Stimulated activated CD4-positive, alpha-beta T cell treated with anti-CD3 and anti-CD28 coated beads, Interleukin-12 subunit alpha, Interleukin-12 subunit beta, amount 100 ng/mL, for 24 hours (primary cell): ENCODE data around the gene EFEMP1.
"Not testable (repeated sequence)": the region's sequence is repeated elsewhere in the genome, so short reads cannot be mapped to it uniquely, and the experiment has no call there.

Experiments
- DNase-seq, 2 experiments: peaks; one replicate each; pipeline ENCODE4 v3.0.0-alpha.2; 2020; ENCODE audit warnings: low read depth in 2 of 2

The EFEMP1 gene

GRCh38 chr2:55865096-55865835 is 58.3 kb downstream of the EFEMP1 start:
- no peak for DNase-seq

DNA sequence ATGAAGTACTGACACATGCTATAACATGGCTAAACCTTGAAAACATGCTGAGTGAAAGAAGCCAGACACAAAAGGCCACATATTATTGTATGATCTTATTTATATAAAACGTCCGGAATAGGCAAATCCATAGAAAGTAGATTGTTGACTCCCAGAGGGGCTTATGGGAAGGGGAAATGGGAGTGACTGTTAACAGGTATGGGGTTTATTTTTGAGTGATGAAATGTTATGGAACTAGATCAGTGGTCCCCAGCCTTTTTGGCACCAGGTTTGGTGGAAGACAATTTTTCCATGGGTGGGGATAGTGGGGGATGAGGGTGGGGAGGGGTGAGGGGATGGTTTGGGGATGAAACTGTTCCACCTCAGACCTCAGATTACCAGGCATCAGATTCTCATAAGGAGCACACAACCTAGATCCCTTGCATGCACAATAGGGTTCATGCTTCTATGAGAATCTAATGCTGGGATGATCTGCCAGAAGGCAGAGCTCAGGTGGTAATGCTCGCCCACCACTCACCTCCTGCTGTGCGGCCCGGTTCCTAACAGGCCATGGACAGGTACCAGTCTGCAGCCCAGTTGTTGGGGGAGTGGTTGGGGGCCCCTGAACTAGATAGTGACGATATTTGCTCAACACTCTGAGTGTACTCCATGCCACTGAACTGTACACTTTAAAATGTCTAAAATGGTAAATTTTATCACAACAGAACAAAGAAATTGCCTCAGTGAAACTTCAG is 59.1 kb downstream of the EFEMP1 start:
- DNase-seq, result no peak

- no peak for DNase-seq
Measured at GRCh38 chr2:55862673-55863390, 60.8 kb downstream of the EFEMP1 start.

GRCh38 chr2:55862246-55862645 is 61.3 kb downstream of the EFEMP1 start:
- no peak for DNase-seq

DNA sequence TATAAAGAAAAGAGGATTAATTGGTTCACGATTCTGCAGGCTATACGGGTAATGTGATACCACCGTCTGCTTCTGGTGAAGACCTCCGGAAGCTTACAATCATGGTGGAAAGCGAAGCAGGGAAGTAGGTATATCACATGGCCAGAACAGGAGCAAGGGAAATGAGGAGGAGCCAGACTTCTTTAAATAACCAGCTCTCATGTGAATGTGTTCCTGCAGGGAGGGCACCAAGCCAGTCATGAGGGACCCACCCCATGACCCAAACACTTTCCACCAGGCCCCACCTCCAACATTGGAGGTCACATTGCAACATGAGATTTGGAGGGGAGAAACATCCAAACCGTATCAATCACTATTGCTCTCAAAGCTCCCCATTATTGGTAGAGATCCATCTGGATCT is 61.8 kb downstream of the EFEMP1 start:
- DNase-seq, result no peak

- DNase-seq, result no peak
Measured at GRCh38 chr2:55860832-55861231, 62.8 kb downstream of the EFEMP1 start.

DNA sequence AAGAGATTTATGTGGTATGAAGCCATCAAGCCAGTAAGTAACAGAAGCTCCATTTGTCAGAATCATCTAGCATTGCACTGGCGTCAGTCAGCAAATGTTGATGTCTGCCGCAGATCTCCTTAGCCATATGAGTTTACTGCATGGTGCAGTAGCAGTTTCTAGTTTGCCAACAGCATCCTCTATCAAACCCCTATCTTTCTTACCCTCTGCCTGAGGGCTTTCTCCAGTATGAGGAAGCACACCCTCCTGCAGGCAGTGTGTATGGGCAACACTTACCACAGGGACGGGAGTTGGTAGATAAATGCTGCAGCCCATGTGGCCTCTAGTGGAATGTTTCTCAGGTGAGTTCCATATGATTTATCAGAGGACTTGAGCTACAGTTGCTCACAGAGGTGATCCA is 63.7 kb downstream of the EFEMP1 start:
- no peak for DNase-seq

DNA sequence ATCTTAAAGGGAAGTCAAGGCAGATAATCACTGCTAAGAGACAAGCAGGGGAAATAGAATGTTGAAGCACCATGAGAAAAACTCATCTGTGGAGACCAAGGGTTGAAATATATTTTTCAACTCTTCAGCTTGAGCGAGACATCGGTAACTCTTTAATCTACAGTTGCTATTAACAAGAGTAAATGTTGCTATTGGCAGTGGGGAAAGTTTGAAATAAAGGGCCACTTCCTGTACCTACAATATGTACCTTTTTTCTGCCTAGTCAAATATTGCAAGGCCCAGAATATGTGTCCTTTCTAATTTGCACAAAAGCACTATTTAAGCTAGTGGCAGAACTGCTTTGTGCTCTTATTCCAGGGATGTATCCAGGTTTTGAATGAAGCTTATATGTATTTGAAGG is 65.8 kb downstream of the EFEMP1 start:
- no peak for DNase-seq

- no peak for DNase-seq
Measured at GRCh38 chr2:55856936-55857335, 66.6 kb downstream of the EFEMP1 start.

DNA sequence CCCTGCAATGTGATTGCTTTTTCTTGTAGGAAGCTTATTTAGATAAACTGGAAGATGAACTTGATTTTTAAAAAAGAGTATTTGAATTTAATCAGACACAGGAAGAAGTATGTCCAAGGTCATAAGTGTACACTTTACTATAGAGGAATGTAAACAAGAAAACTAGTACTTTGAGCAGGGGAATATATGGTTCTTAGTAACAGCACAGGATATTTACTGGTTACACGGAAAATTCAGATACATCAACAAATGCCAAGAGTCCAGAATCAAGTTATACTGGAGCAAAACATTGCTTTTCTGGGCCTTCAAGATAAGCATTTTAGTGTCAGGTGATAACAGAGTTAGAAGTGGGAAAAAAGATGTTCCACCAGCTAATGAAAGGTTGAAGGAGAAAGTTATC is 75.5 kb downstream of the EFEMP1 start:
- no peak for DNase-seq

GRCh38 chr2:55846426-55846825 is 77.2 kb downstream of the EFEMP1 start:
- DNase-seq, result no peak

DNA sequence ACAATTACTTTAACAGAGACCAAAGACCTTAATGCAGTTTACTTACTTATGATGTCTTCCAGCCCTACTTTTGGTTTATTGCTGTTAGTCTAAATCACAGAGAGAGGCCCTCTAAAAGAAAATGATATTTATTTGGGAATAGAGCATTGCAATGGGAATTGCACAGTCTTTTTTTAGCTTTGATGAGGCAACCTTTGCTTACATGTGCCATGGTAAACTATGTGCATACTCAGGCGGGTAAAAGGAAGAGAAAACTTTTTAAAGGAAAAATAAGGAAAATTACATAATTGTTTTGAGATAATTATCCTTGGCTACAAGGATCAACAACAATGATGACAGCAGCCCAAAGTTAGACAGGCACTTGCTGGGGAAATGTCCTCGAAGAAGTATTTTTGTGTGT is 78.6 kb downstream of the EFEMP1 start:
- no peak for DNase-seq

DNA sequence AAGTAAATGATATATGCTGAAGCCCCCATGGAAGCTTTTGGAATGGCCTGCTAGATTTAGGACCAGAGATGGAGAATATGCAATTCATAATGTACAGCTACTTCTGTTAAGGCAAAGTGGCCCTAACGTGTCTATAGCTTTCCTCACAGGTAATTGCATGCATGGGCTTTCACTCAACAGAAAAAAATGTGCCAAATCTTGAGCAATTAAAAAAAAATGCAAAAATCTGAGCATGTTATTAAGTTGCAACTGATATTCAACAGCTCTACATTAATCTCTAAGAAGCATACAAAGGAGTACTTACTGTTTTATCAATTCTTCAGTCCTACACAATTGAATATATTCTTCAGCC is 79.6 kb downstream of the EFEMP1 start:
- no peak for DNase-seq

- no peak for DNase-seq
Measured at GRCh38 chr2:55843096-55843993, 80.2 kb downstream of the EFEMP1 start.

DNA sequence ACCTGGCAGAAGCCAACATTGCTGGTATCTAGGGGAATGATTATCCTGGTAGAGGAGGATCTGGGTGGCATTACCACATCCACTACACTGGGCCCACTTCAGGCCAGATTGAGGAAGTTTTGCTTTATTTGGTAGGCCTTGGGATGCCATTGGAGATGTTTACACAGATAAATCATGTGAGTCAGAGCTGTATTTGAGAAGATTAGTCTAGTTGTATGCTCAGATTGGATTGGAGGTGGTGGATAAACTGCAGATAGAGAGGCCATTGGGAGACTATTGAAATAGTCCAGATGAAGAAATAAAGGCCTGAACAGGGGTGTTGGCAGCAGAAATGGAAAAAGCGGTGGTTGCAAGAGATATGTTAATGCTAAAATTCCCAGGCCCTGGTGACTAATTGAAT is 81.5 kb downstream of the EFEMP1 start:
- DNase-seq, result no peak

- no peak for DNase-seq
Measured at GRCh38 chr2:55840460-55840859, 83.1 kb downstream of the EFEMP1 start.

GRCh38 chr2:55839182-55839819 is 84.3 kb downstream of the EFEMP1 start:
- no peak for DNase-seq

- no peak for DNase-seq
Measured at GRCh38 chr2:55838653-55839052, 84.9 kb downstream of the EFEMP1 start.

DNA sequence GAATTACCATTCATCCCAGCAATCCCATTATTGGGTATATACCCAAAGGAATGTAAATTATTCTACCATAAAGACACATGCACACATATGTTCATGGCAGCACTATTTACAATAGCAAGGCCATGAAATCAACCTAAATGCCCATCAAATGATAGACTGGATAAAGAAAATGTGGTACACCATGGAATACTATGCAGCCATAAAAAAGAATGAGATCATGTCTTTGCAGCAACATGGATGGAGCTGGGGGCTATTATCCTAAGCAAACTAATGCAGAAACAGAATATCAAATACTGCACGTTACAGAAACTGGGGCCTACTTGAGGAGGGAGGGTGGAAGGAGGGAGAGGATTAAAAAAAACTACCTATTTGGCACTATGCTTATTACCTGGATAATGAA is 85.5 kb downstream of the EFEMP1 start:
- DNase-seq, result not testable (repeated sequence)

DNA sequence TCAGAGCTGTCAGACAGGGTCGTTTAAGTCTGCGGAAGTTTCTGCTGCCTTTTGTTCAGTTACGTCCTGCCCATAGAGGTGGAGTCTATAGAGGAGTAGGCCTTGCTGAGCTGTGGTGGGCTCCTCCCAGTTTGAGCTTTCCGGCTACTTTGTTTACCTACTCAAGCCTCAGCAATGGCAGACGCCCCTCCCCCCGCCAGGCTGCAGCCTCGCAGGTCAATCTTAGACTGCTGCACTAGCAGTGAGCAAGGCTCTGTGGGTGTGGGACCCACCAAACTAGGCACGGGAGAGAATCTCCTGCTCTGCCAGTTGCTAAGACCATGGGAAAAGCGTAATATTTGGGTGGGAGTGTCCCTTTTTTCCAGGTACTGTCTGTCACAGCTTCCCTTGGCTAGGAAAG is 86.5 kb downstream of the EFEMP1 start:
- DNase-seq, result no peak

GRCh38 chr2:55831671-55832410 is 91.7 kb downstream of the EFEMP1 start:
- DNase-seq, result not testable (repeated sequence)
